DMS153 treated with DMSO at 0.1 percent for 48 hours (cell line): ENCODE measurements around the gene CHD9NB.

Source experiments
- DNase-seq: peaks from one replicate; lab custom pipeline; 2025; ENCODE audit not compliant: unreplicated experiment; lab: John Stamatoyannopoulos, UW

The CHD9NB gene

DNA sequence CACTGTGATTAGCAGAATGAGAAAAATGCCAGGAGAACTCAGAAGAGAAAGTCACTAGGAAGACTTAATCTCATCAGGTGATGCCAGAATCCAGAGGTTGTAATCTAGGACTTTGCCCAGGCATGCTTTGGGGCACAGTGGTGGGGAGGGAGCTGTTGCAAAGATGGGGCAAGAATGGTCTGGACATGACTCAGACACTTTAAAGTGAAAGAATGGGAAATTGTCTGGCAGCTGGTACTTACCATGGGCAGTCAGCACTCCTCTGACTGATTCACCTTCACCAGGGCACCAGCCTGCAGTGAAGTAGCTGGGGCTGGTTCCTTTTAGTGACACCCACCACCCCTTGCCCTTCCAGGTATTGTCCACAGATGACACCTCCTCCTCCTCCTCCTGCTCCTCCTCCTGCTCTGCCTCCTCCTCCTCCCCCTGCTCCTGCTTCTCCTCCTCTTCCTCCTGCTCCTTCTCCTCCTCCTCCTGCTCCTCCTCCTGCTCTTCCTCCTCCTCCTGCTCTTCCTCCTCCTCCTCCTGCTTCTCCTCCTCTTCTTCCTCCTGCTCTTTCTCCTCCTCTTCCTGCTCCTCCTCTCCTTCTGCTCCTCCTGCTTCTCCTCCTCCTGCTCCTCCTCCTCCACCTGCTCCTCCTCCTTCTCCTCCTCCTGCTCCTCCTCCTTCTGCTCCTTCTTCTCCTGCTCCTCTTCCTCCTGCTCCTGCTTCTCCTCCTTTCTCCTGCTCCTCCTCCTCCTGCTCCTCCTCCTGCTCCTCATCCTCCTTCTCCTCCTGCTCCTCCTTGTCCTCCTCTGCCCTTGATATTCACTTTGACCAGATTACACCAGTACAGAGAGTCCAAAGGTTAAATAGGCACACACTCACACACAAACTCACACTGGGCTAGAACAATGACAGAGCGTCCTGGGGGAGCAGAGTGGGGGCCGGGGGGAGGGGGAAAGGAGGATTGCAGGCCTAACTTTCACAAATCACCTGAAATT is at the start of gene CHD9NB:
Gene CHD9NB, minus strand, starts transcription at position 379 of the 983 bp plus-strand sequence. CDS start 8,739 bp downstream, outside the sequence.
- DNase-seq, result no peak

DNA sequence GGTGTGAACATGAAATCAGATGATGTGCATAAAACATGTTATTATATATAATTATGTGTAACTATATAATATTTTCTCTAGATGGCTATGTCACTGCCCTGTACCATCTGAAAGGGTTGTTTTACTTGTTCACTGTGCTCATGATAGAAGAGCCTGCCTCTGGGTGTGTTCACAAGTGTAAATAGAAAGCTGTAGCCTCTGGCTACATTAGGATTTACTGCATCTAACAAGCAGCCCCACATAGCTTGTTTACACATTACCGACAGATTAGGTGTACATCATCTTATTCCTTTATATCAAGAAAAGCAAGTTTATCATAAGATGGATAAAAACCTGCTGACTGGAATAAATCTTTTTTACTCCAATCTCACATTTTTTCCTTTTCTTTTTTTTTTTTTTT is 48.2 kb upstream of the CHD9NB start:
- no peak for DNase-seq

GRCh38 chr16:53100131-53100748 is 47.5 kb upstream of the CHD9NB start:
- no peak for DNase-seq

GRCh38 chr16:53099318-53100130 is 46.8 kb upstream of the CHD9NB start:
- DNase-seq, result peak; percentile 69

DNA sequence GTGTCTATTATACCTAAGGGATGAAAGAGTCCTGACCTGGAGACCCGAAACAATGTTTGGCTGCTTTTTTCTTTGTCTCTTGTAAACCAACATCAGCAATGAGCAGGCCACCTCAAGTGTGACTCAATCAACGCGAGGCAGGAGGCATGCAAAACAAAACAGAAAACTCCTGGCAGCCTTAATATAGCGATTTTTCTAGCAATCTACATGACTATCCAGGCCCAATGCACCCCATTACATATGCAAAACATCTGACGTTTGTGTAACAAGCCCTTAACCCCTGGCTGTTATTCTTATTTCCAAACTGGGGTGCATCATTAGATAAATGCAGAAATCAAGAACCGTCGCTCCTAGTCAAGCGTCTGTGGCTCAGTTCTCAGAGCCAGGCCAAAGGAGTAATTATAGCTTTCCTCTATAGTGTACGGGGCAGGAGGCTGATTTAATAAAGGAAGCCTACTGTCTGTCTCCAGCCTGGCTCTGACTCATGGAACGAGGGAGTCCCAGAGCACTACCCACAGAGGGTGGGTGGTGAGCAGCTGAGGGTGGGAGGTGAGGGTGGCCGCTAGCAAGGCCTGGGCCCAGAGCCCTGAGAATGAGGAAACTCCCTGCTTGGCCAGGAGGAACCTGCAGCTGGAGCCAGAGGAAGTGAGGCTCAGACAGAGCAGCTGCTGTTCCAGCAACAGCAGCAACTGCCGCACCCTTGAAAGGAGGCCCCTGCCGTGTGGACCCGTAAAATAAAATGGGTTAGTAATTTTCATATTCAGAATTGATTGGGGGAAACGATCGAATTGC is 46.0 kb upstream of the CHD9NB start:
- no peak for DNase-seq

GRCh38 chr16:53097190-53097589 is 44.5 kb upstream of the CHD9NB start:
- no peak for DNase-seq

DNA sequence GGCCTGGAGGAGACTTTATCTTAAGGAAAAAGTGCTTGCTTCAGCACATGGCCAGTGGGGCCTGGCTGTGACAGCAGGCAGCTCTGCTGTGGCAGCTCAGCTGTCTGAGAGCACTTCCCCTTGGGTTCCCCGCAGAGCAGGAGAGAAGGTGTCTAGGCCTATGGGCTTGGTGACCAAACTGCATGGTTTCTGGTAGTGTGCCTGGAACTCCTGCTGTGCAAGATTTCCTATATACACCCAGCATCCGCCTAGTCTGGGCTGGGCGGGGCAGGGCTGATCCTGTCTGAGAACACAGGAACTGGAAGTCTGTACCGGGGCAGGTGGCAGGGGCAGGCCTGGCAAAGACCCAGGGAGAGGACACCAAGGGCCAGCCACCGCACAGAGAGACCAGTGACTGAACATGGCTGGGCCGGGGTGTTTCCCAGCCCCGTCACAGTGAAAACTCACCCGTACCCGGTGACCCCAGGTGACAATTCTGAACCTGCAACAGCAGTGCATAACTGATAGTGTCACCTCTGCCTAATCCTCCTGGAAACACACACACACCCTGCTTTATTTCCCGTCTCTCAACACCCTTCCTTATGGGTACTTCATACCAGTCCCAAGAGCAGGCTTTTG is 41.4 kb upstream of the CHD9NB start:
- no peak for DNase-seq

GRCh38 chr16:53093162-53093744 is 40.6 kb upstream of the CHD9NB start:
- no peak for DNase-seq

- no peak for DNase-seq
These were observed 39.6 kb upstream of the CHD9NB start for GRCh38 chr16:53092284-53092683.

- DNase-seq, result no peak
These were observed 38.9 kb upstream of the CHD9NB start for GRCh38 chr16:53091466-53092211.

- DNase-seq, result no peak
These were observed 38.1 kb upstream of the CHD9NB start for GRCh38 chr16:53090591-53091411.

DNA sequence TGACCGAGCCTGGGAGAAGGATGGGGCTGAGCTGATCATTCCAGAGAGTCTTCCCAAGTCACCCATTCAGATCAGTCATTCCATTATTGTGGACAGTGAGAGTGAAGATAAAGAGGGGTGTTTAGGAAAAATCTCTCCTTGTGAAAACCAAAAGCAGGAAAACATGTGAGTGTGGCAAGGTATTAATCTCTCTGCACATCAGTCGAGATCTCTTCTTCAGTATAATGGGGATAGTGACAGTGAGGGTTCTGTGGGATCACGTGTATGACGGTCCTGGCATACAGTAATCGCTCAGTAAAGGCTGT is 37.5 kb upstream of the CHD9NB start:
- no peak for DNase-seq

- DNase-seq, result no peak
These were observed 37.0 kb upstream of the CHD9NB start for GRCh38 chr16:53089434-53090285.

GRCh38 chr16:53087101-53087500 is 34.4 kb upstream of the CHD9NB start:
- DNase-seq, result no peak

DNA sequence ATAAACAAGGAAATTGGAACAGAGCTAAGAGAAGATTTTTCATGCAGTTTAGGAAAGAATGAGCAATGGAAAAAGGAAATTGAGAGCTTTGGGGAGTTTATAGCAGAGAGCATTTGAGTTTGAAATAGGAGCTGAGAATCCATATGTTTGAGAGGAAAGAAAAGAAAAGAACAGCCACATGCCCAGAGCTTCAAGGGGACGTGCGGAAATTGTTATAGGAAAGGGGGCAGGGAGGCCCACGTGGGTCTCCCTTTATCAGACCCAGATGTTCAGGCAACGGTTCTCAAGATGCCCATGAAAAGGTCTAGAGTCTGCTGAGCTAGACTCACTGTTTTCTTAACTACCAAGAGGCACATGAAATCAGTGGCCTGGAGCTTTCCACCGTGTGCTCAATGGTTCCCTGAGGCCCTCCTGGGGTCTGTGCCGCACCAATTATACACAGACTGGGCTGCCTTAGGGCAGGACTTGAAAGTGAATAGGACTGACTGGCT is 33.3 kb upstream of the CHD9NB start:
- DNase-seq, result no peak

DNA sequence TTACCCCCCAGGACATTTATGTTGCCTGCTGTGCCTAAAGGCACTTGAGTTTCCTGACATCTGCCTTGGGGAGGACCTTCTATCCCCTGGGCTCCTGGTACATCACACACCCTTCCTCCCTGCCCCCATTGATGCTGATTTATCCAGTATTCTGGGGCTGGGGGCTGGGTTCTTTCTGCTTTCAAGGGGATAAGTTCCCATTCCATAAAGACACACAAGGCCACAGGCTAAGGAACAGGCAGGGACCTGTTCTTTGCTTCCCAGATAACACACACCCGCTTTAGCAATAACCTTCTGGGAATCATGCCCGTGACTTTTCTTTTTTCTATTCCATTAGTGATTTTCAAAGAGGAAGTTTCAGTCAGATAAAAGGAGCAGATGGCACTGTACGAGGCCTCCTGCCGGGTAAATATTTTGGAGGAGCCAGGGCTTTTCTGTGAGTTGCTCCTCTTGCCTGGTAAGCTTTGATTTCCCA is 32.7 kb upstream of the CHD9NB start:
- DNase-seq, result no peak

GRCh38 chr16:53084746-53085334 is 32.1 kb upstream of the CHD9NB start:
- DNase-seq, result no peak
